SK-N-MC (cell line): ENCODE measurements around the gene AGO3.

ENCODE experiments used
- EZH2 ChIP-seq: fragments of 200-600 bp; sonication (generic); IDR thresholded peaks from one replicate; pipeline ENCODE4 v1.6.1; 2017; ENCODE audit warnings: antibody characterized with exemption
- POLR2AphosphoS5 ChIP-seq: IDR thresholded peaks from 2 replicates; pipeline ENCODE4 v1.6.1; 2012; ENCODE audit warnings: mild to moderate bottlenecking, low read depth, low read length, borderline replicate concordance

DNA sequence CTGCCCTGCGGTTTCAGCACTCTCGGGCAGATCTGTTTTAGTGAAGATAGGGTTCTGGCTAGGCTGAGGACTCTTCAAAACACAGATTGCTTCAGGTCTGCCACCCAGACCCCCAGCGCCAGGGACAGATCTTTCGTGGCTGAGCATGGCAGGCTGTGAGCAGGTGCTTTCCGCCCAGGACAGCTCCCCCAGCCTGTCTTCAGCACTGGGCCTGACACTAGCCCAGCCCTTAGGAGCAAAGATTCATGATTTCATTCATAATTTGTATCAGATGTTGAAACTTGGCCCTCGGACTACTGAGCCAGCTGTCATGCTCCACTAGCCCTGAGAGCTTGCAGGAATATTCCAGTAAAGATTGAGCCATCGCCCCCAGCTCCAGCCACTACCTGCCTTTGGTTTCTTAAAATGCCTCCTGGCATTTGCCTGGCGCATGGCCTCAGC, 163.7 kb downstream of the AGO3 start:
- TF ChIP-seq EZH2, result no peak
- TF ChIP-seq POLR2AphosphoS5, result no peak
